EH (cell line): ENCODE measurements around the gene RASL10B.
"Not testable (repeated sequence)": the region's sequence is repeated elsewhere in the genome, so short reads cannot be mapped to it uniquely, and the experiment has no call there.

ENCODE experiments used
- DNase-seq: peaks from one replicate; pipeline ENCODE4 v3.0.0-alpha.2; 2015; ENCODE audit warnings: low read depth

RASL10B gene, protein sequence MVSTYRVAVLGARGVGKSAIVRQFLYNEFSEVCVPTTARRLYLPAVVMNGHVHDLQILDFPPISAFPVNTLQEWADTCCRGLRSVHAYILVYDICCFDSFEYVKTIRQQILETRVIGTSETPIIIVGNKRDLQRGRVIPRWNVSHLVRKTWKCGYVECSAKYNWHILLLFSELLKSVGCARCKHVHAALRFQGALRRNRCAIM

DNA sequence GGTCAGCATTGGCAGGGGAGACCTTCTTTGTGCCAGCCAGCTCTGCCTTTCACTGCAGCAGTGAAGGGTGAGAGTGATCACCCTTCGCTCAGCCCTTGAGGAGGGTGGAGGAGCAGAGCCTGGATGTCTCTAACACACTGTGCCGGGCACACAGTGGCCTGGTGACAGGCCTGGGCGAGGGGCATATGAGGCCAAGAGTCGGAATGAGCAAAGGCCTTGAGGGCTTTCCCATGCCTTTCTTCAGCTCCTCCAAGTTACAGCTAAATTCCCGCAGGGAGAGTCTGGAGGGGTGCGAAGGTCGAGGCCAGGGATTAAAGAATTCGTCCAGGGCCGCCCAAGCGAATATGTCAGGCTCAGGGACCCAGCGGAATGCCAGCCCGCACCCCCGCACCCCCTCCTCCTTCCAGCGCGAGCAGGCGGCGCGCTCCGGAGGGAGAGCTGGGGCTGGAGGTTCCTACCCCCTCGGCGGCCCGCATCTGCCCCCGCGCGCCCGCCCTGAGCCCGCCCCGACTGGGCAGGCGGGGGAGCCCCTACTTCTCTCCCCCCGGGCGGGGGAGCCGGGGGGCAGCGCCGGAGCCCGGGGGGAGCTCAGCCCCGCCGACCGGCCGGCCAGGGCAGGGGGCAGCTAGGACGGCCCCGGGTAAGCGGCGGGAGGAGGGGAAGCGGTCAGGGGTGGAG, at the start of gene RASL10B:
Gene RASL10B (plus strand): TSS at position 401 of the 678 bp plus-strand sequence. CDS start 3,546 bp downstream, outside the sequence.
- peak; percentile 62 for DNase-seq

GRCh38 chr17:35683591-35683990, 47.8 kb upstream of the RASL10B start:
- no peak for DNase-seq

DNA sequence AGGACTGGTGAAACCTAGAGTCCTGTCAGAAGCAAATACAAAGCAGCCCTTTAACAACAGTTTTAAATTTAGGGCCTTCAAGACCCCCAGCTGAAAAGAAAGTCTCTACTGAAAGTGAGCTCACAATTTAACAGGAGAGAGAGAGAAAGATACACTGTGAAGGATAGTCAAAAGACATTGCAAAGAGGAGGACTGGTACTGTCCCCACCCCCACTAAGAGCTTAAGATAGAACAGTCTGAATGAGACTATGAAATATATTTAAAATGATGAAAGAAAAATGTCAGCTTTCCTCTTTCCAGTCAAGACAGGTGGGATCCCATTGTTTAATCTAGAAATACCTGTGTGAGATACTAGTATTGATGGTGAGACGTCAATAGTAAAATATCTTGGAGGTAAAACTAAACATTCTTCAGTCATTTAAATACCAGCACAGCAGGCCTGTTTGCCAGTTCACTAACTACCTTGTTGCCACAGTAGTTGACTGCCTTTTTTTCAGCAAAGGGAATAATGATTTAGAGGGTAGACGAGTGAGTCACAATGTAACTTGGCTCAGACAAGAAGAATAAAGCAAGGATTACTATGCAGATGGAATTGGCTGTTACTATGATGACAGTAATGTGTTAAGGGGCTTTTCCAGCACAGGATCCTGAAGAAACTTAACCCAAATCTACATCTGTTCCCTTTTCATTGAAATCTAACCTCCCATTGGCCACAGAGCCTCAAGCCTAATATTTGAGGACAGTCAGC, 47.2 kb upstream of the RASL10B start:
- DNase-seq, result peak; percentile 57

- no peak for DNase-seq
These were observed 38.8 kb upstream of the RASL10B start for GRCh38 chr17:35692512-35693210.

- no peak for DNase-seq
These were observed 37.8 kb upstream of the RASL10B start for GRCh38 chr17:35693662-35694061.

DNA sequence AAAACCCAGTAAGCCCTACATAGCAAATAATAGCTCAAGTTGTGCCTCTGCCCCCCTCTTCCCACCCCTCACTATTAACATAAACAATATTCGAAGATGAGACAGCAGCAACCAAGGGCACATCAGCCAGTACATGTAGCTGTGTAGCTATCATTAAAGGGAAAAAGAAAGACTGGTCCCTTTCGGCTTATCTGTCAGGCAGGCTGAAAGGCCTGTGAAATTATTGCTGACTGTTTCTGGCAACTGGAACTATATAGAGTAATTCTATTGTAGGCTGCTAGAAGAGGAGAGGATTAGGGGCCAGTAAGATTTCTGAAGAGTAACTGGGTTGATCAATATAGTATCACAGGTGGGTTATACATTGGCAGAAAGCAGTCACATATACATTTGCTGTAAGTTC, 36.5 kb upstream of the RASL10B start:
- no peak for DNase-seq

DNA sequence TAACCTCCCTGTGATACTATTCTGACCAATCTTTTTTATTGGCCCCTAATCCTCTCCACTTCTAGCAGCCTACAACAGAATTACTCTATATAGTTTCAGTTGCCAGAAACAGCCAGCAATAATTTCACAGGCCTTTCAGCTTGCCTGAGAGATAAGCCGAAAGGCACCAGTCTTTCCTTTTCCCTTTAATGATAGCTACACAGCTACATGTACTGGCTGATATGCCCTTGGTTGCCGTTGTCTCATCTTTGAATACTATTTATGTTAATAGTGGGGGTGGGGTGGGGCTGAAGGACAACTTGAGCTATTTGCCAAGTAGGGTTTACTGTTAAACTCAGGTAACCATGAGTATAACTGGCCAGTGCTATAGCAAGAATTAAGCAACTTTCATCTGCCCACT, 35.8 kb upstream of the RASL10B start:
- no peak for DNase-seq

GRCh38 chr17:35698800-35699199, 32.6 kb upstream of the RASL10B start:
- DNase-seq, result no peak

DNA sequence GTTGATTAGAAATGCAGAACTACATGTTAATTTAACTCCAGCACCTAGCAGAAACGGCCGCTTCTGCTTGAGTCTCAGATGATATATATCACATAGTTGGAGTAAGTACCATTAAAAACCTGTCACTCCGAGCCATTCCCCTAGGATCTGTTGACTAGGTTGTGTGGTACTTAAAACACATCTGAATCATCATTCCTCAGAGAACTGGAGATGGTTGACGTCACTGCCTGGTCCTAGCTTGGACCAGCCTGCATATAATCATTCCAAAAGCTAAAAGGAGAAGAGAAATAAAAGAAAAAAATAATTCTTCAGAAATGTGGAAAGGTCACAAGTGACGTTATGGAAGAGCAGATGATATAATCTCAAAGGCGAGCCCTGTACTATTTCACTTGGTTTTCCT, 31.3 kb upstream of the RASL10B start:
- DNase-seq, result no peak

DNA sequence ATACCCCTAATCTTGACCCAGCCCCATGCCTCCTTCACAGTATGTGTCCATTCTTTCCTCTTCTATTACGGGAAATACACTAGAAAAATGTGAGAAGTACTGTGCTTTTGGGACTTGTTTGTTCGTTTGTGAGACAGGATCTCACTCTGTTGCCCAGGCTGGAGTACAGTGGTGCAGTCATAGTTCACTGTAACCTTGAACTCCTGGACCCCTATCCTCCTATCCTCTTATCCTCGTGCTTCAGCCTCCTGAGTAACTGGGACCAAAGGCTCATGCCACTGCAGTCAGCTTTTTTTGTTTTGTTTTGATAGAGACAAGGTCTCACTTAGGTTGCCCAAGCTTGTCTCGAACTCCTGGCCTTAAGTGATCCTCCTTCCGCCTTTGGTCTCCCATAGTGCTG, 29.9 kb upstream of the RASL10B start:
- DNase-seq, result no peak

GRCh38 chr17:35703308-35703707, 28.1 kb upstream of the RASL10B start:
- DNase-seq, result not testable (repeated sequence)

- no peak for DNase-seq
These were observed 26.2 kb upstream of the RASL10B start for GRCh38 chr17:35705230-35705629.

- DNase-seq, result no peak
These were observed 25.7 kb upstream of the RASL10B start for GRCh38 chr17:35705705-35706104.

- no peak for DNase-seq
These were observed 23.3 kb upstream of the RASL10B start for GRCh38 chr17:35708149-35708548.

GRCh38 chr17:35708951-35709350, 22.5 kb upstream of the RASL10B start:
- no peak for DNase-seq

DNA sequence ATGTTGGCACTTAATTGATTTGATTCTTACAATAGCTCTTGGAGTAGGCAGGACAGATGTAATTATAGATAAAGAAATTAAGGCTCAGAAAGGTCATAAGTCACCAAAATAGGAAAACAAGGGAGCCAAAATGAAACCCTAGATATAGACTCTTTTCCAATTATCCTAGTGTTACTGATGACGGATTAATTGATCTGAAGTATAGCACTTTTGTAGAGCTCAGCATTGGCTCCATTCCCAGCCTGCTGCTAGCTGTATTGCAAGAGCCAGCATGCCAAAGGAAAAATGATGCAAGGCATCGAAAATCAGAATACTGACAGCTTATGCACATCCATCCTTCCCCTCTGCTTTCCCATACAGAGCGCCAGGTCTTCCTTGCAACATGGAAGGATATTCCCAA, 21.6 kb upstream of the RASL10B start:
- peak; percentile 45 for DNase-seq

DNA sequence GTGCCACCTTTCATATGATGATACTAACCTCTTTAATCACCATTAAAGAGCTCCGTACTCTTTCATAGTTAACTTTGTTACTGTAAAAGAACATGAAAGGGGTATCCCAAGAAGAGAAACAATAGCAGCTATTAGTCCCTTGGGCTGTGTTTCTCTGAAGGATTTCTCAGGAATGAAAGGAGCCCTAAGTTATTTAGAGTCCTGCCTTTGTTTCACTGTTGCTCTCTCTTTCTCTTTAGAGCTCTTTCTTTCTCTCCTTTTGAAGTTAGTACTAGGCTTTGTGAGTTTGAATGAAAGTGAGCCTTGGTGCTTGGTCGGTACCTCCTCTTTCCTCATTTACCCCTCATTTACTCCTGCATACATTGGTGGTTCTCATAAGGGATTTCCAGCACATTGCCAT, 20.5 kb upstream of the RASL10B start:
- DNase-seq, result no peak

DNA sequence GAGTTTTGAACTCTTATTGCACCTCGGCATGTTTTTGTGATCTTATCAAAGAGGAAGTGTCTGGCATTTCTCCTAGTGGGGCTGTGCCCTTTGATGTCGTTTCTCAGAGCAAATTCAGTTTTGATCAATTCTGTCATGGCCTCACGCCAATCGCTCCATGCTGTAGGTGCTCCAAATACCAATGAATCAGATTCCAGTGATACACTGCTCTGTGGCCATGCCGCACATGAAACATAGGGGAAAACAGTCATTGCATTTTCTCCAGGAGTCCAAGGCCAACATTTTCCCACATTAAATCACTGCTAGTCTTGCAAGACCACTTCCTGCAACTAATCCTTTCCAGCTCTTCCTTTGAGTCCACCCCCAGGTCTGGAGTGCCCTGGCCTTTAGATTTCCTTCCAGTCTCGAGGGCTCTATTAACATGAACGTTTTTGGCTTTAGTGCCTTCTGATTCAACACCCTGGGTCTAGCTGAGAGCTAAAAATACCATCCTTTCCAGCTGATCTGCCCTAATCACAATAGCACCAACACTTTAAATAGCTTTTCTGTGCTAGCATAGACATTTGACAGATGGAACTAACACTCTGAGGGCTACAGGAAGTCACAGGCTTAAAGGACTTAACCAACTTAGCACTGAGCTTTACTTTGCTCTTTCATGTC, 18.2 kb upstream of the RASL10B start:
- peak; percentile 98 for DNase-seq

DNA sequence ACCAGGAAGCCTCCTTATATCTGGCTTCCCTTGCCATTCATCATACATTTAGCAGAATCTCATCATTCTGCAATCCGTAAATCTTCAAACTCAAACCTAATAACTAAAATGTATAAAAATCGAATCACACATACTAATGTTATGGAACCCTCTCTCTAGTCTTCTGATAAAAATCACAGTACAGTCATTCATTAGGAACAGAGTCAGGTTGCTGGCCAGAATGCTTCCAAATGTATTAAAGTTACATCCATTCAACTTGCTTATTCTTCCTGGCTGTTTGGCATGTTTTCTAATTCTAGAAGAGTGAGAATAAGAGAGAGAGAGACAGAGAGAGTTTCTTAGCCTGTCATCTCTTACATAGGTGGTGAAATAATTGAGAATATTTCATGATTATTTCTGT, 16.5 kb upstream of the RASL10B start:
- DNase-seq, result no peak

DNA sequence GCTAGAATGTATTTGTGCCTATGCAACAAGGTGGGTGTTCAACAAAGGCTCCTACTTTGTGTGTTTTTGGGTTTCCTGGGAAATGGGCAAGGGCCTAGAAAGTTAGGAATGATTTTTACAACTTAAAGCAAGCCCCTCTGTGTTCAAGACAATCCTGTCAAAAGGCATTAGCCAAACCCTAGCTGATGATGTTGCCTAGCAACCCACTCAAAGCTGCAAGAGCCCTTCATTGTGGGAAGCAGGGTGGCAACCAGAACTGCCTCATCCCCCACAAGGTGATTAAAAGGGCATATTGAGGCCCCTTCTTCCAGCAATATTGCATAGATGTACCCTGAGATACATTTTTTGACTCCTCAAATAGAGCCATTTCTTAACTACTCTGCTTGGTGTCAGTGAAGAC, 16.0 kb upstream of the RASL10B start:
- no peak for DNase-seq

GRCh38 chr17:35716173-35716572, 15.3 kb upstream of the RASL10B start:
- DNase-seq, result no peak

DNA sequence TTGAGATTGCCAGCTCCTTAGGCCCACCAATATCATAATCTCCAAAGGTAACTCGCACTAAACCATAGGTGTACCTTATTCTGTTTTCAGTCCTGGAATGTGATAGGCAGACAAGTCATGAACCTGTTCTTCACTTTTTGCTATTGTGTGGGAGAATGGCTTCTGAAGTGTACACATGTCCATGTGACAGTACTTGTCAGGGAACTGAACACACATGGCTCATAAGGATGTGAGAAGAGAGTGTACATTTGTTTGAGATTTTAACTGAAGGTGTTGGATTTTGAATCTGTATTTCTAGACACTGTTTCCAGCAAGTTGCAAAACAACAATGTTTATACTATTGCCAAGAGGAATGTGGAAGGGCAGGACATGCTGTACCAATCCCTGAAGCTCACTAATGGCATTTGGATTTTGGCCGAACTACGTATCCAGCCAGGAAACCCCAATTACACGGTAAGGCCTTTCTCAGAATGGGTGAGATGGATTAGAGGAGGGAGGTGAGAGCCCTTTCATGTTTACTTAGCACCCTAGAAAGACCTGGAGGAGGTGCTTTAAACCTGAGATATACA, 14.5 kb upstream of the RASL10B start:
- peak; percentile 66 for DNase-seq
